ENCODE data around the gene VAT1.

- TF ChIP-seq CTCF (IDR thresholded peaks at IDR 0.05) (no peak), POLR2A (IDR thresholded peaks at IDR 0.05) (no peak)
Observed at GRCh38 chr17:43033948-43034881, 12.0 kb upstream of the VAT1 start.

Measured in lower leg skin (tissue), 3 donors.